ENCODE results near the gene SYNGR2. TPM values are rescaled to one million over a fixed set of nuclear protein-coding genes. Genes with fewer than 3 reads are reported as not detected.

SYNGR2 gene
- total RNA-seq, 1 donor from 2014 or later: 636 TPM

- H3K4me1 Mint-ChIP-seq: peaks cover 30% of the 10 kb centered on the region
- no peak for TF ChIP-seq CTCF (IDR thresholded peaks at IDR 0.05)
- no peak for DNase-seq
- no peaks in the 10 kb centered on the region for H3K9me3 Mint-ChIP-seq
- ChIA-PET CTCF (no interaction called here), POLR2A (interaction anchor here (2.4 to 33.1 kb wide), 2 partner anchors 8 to 41 kb away, joined by 7 to 2404 read pairs; partner anchors contain the start of genes C17orf99, TMC6 and TMC8)
- ATAC-seq (ENCODE audit: low read depth): no peak
- no peak overlapping the region for H3K4me3 Mint-ChIP-seq
- intact Hi-C loops (cut with micrococcal nuclease): no loop called here
- H3K27me3 Mint-ChIP-seq: no peaks in the 10 kb centered on the region
- no peaks in the 10 kb centered on the region for H3K36me3 Mint-ChIP-seq (ENCODE audit: low read depth)
- no peak overlapping the region for H3K27ac Mint-ChIP-seq
Observed at GRCh38 chr17:78182504-78182903, 14.1 kb downstream of the SYNGR2 start.

GRCh38 chr17:78183916-78184315 is 15.5 kb downstream of the SYNGR2 start:
- no peak for TF ChIP-seq CTCF (IDR thresholded peaks at IDR 0.05)
- POLR2A ChIA-PET: interaction anchor here (2.4 to 33.1 kb wide), 2 partner anchors 9 to 43 kb away, joined by 7 to 2404 read pairs; partner anchors contain the start of genes C17orf99, TMC6 and TMC8

GRCh38 chr17:78184351-78184750 is 16.0 kb downstream of the SYNGR2 start:
- no peak for DNase-seq
- intact Hi-C loops (cut with micrococcal nuclease): no loop called here
- no peaks in the 10 kb centered on the region for H3K9me3 Mint-ChIP-seq
- peaks cover 32% of the 10 kb centered on the region for H3K4me1 Mint-ChIP-seq
- H3K4me3 Mint-ChIP-seq: no peak overlapping the region
- H3K27ac Mint-ChIP-seq: no peak overlapping the region
- no peak for ATAC-seq (ENCODE audit: low read depth)
- POLR2A ChIA-PET: interaction anchor here (2.4 to 33.1 kb wide), 2 partner anchors 10 to 43 kb away, joined by 7 to 2404 read pairs; partner anchors contain the start of genes C17orf99, TMC6 and TMC8
- no peaks in the 10 kb centered on the region for H3K36me3 Mint-ChIP-seq (ENCODE audit: low read depth)
- H3K27me3 Mint-ChIP-seq: no peaks in the 10 kb centered on the region
- TF ChIP-seq CTCF (IDR thresholded peaks at IDR 0.05): no peak
- CTCF ChIA-PET: no interaction called here

More at GRCh38 chr17:78183916-78184315, 15.5 kb downstream of the SYNGR2 start:
- no peak for DNase-seq
- CTCF ChIA-PET: interaction anchor here (0.9 to 1.2 kb wide), 3 partner anchors 10 to 70 kb away, joined by 3 read pairs; no protein-coding TSS in a partner anchor
- peaks cover 33% of the 10 kb centered on the region for H3K4me1 Mint-ChIP-seq
- no peaks in the 10 kb centered on the region for H3K9me3 Mint-ChIP-seq
- H3K27ac Mint-ChIP-seq: no peak overlapping the region
- H3K27me3 Mint-ChIP-seq: no peaks in the 10 kb centered on the region
- ATAC-seq (ENCODE audit: low read depth): no peak
- intact Hi-C loops (cut with micrococcal nuclease): no loop called here
- H3K36me3 Mint-ChIP-seq (ENCODE audit: low read depth): no peaks in the 10 kb centered on the region
- H3K4me3 Mint-ChIP-seq: no peak overlapping the region

GRCh38 chr17:78184868-78185267 is 16.5 kb downstream of the SYNGR2 start:
- no peak for TF ChIP-seq CTCF (IDR thresholded peaks at IDR 0.05)
- ChIA-PET CTCF (no interaction called here), POLR2A (interaction anchor here (2.4 to 33.1 kb wide), 3 partner anchors 9 to 44 kb away, joined by 7 to 2404 read pairs (median 42); partner anchors contain the start of genes C17orf99, TMC6 and TMC8)
- Mint-ChIP-seq H3K27ac (peak overlapping the region; percentile 46), H3K4me1 (peaks cover 31% of the 10 kb centered on the region), H3K4me3 (no peak overlapping the region), H3K27me3 (no peaks in the 10 kb centered on the region), H3K9me3 (no peaks in the 10 kb centered on the region), H3K36me3 (ENCODE audit: low read depth) (no peaks in the 10 kb centered on the region)
- intact Hi-C loops (cut with micrococcal nuclease): no loop called here
- DNase-seq (no peak), ATAC-seq (ENCODE audit: low read depth) (no peak)

- H3K4me1 Mint-ChIP-seq: peaks cover 23% of the 10 kb centered on the region
- no peaks in the 10 kb centered on the region for H3K27me3 Mint-ChIP-seq
- ATAC-seq (ENCODE audit: low read depth): no peak
- CTCF ChIA-PET: interaction anchor here (0.8 to 2.1 kb wide), 6 partner anchors 8 to 101 kb away, joined by 3 to 9 read pairs (median 4); no protein-coding TSS in a partner anchor
- peak overlapping the region; percentile 57 for H3K4me3 Mint-ChIP-seq
- peak overlapping the region; percentile 54 for H3K27ac Mint-ChIP-seq
- TF ChIP-seq CTCF (IDR thresholded peaks at IDR 0.05): no peak
- DNase-seq: no peak
- intact Hi-C loops (cut with micrococcal nuclease): loop anchor here (2.0 kb wide), 1 partner anchor 73 kb away; no protein-coding TSS in a partner anchor
- no peaks in the 10 kb centered on the region for H3K9me3 Mint-ChIP-seq
- POLR2A ChIA-PET: interaction anchor here (0.5 to 33.1 kb wide), 5 partner anchors 10 to 70 kb away, joined by 3 to 2404 read pairs (median 3); partner anchors contain the start of genes C17orf99, SYNGR2, TMC6 and TMC8
- H3K36me3 Mint-ChIP-seq (ENCODE audit: low read depth): peaks cover under 1% of the 10 kb centered on the region
Observed at GRCh38 chr17:78185981-78186691, 17.8 kb downstream of the SYNGR2 start.

Data from activated B cell treated with CpG ODN at 0.5 μM for 24 hours (primary cell).